NCI-H2081 (cell line): ENCODE measurements around the gene KIRREL2.
"Not testable (repeated sequence)": the region's sequence is repeated elsewhere in the genome, so short reads cannot be mapped to it uniquely, and the experiment has no call there.

ENCODE experiments used
- DNase-seq, 2 experiments: peaks; one replicate each; lab custom pipeline; 2025; lab: John Stamatoyannopoulos, UW

KIRREL2 gene

DNA sequence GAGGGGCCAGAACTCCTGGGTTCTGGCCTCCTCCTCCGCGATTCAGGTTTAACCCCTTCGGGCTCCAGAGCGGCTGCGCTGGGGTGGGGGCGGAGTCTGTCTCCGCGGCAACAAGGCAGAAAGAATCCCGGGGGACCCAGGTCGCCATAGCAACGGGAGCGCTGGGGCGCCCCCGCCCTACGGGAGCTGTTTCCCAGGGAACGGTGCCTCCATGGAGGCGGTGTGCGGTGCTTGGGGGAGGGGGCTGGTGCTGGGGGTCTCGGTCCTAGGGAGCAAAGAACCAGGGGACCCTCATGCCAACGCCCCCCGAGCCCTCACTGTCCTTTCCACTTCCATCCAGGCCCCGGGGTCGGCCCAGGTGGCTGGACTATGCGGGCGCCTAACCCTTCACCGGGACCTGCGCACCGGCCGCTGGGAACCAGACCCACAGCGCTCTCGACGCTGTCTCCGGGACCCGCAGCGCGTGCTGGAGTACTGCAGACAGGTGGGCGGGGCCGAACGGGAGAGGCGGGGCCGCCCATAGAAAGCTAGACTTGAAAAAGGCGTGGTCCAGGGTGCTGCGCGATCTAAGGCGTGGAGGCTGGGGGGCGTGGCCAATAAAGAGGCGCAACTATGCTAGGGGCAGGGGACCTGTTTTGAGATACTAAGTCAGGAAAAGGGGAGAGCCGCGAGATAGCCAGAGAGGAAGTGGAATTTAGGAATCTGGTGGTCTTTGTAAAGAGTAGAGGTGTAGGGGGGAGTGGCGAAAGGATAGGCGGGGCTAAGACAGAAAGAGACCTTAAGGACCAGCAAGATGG is 12.8 kb downstream of the KIRREL2 start:
- peak; percentile 86 to 87 for DNase-seq

DNA sequence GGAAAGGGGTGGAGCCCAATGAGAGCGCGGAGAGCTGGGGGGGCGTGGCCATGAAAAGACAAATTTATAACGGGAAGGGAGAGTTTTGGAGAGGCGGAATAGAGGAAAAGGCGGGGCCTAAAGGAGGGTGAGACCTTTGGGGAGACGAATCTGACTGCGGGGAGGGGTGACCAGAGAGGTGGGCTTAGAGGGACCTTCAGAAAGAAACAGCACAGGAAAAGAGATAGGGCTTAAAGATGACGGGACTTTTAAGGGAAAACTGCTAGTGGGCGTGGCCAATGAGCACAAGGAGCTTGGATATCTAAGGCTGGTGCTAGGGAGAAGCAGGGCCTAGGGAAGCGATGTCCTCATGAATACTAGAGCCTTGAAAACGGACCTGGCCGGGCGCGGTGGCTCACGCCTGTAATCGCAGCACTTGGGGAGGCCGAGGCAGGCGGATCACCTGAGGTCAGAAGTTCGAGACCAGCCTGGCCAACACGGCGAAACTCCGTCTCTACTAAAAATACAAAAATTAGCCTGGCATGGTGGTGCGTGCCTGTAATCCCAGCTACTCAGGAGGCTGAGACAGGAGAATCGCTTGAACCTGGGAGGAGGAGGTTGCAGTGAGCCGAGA is 13.5 kb downstream of the KIRREL2 start:
- DNase-seq: not testable (repeated sequence)

DNA sequence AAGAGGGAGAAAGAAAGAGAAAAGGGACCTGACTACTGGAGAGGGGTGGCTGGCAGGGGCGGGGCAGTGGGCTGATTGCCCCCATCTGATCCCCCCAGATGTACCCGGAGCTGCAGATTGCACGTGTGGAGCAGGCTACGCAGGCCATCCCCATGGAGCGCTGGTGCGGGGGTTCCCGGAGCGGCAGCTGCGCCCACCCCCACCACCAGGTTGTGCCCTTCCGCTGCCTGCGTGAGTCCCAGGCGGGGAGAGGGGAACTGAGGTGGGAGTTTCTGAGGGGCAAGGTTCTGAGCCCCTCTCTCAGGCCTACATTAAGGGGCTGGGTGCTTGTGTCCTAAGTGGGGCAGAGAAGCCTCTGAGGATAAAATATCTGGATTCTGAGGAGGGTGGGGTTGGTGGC is 14.1 kb downstream of the KIRREL2 start:
- DNase-seq: no peak

DNA sequence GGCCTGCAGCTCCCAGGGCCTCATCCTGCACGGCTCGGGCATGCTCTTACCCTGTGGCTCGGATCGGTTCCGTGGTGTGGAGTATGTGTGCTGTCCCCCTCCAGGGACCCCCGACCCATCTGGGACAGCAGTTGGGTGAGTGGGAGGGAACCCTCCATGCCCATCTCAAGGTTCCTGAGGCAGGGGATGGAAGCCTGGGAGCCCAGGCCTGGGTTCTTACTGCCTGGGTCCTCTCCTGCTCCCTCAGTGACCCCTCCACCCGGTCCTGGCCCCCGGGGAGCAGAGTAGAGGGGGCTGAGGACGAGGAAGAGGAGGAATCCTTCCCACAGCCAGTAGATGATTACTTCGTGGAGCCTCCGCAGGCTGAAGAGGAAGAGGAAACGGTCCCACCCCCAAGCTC is 14.9 kb downstream of the KIRREL2 start:
- no peak for DNase-seq

- DNase-seq: no peak
These were observed 15.5 kb downstream of the KIRREL2 start for GRCh38 chr19:35872180-35872579.

DNA sequence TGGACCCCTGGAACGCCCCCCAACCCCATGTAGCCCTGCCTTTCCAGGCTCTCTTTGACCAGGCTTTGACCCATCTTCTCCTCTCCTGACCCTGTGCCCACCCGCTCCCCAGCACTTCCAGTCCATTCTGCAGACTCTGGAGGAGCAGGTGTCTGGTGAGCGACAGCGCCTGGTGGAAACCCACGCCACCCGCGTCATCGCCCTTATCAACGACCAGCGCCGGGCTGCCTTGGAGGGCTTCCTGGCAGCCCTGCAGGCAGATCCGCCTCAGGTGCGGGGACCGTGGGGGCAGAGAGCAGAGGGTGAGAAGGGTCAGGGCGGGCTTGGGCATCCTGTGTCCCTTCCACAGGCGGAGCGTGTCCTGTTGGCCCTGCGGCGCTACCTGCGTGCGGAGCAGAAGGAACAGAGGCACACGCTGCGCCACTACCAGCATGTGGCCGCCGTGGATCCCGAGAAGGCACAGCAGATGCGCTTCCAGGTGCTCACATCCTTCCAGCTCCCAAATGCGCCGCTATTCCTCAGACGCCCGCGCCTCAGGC is 17.8 kb downstream of the KIRREL2 start:
- no peak for DNase-seq

DNA sequence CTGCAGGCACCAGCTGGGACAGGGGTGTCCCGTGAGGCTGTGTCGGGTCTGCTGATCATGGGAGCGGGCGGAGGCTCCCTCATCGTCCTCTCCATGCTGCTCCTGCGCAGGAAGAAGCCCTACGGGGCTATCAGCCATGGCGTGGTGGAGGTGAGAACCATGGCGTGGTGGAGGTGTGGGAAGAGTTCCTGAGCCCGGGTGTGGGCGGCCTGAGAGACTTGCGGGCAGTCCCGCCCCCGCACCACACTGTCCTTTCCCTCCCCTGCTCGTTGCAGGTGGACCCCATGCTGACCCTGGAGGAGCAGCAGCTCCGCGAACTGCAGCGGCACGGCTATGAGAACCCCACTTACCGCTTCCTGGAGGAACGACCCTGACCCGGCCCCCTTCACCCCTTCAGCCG is 22.4 kb downstream of the KIRREL2 start:
- DNase-seq: no peak

DNA sequence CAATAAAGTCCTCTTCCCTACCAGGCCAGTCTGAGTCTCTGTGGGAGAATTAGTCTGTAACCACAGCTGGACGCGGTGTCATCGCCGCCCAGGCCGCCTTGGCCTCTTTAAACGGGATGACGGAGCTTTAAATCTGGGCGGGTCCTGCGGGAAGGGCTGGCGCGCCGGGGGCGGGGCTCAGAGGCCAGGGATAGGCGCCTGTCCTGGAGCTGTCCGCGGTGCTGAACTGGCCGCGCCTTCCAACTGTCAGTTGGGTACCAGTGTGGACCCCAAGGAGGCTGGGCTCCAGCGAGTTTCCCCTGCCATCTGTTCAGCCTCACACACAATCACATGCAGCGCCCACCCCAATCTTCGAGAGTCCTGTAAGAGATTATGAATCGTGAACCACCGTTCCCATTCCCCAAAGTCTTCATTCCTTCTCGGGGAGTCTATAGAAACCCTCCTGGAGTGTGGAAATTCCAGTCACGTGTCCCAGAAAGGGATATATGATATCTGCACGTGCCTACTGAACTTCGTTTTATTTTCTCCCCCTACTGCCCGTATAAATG is 23.1 kb downstream of the KIRREL2 start:
- DNase-seq: peak; percentile 14 to 36

DNA sequence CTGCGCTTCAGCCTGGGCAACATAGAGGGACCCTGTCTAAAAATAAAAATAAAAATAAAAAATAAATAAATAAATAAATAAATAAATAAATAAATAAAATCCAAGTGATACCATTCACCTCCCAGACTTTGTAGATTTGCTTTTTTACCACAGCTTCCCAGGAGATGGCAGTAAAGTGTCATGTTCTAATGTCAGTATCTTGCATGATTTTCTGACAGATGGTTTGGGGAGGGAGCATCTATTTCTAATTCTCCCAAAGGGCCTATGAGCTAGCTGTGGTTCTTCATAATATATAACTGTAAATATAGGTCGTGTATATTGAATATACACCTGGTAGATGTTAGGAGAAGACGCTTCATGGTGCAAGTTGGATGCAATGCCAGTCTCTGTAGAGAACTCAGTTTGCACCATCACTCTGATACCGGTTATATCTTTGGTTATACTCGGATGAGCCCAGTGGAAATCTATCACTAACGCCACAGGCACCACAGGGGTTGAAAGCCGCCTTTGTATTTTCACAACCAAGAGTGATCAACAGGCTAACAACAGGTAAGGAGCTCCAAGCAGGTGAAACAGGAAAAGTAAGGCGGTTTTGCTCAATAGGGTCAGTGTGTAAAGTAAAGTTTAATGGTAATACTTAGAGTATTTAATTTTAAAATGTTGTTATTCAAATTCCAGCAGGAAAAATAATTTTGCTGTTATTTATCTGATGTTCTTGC is 25.6 kb downstream of the KIRREL2 start:
- DNase-seq: peak; percentile 60 to 65

DNA sequence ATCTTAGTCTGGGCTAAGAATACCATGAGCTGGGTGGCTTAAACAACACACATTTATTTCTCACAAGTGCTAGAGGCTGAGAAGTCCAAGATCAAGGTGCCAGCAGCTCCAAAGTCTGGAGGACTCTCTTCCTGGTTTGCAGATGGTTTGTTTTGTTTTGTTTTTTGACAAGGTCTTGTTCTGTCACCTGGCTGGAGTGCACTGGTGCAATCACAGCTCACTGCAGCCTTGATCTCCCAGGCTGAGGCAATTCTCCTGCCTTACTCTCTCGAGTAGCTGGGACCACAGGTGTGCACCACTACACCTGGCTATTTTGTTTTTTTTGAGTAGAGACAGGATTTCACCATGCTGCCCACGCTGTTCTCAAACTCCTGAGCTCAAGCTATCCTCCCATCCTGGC is 27.2 kb downstream of the KIRREL2 start:
- no peak for DNase-seq

DNA sequence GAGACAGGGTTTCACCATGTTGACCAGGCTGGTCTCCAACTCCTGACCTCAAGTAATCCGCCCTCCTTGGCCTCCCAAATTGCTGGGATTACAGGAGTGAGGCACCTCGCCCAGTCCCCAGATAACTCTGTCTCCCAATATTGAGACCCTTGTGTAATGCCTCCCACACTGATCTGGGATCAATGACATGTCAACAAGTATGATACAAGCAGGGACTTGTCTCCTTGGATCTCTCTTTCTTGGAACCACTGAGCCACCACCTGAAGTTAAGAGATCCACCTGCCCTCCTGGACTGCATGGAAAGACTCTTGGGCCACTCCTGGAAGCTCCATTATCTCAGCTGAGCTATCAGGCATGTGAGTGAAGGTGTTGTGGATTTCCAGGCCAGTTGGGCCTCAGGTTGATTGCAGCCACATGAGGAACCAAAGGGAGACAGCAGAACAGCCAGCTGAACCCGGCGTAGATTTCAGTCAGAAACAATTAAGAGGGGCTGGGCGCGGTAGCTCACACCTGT is 28.6 kb downstream of the KIRREL2 start:
- no peak for DNase-seq

DNA sequence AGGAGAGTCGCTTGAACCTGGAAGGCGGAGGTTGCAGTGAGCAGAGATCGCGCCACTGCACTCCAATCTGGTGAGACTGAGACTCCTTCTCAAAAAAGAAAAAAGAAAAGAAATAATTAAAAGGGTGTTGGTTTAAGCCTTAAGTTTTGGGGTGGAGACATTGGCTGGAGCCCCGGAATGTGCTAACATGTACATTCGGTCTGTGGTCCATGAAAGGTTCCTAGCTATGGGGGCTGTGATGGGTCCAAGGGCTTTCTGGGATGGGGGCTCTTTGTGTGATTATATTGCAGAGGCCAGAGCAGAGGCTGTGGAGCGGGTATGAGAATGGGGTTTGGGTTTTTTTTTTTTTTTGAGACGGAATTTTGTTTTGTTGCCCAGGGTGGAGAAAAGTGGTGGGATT is 29.2 kb downstream of the KIRREL2 start:
- DNase-seq: no peak

- no peak for DNase-seq
These were observed 30.5 kb downstream of the KIRREL2 start for GRCh38 chr19:35887197-35887596.

DNA sequence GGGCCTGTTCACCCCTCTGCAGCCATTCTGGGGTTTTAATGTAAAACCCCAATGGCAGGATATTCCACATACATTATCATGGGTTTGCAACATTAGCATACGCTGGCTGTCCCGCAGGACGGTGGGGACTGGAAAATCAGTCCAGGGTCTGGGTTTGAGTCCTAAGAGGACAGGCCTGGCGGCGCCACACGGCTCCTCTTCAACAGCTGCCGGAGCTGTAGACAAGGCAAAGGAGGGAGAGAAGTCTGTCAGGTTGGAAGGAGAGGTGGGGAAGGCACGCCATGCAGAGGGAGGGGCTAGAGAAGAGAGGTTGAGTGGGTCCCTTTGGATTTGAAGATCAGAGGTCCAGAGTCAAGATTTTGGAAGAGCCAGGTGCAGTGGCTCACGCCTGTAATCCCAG is 31.7 kb downstream of the KIRREL2 start:
- no peak for DNase-seq

DNA sequence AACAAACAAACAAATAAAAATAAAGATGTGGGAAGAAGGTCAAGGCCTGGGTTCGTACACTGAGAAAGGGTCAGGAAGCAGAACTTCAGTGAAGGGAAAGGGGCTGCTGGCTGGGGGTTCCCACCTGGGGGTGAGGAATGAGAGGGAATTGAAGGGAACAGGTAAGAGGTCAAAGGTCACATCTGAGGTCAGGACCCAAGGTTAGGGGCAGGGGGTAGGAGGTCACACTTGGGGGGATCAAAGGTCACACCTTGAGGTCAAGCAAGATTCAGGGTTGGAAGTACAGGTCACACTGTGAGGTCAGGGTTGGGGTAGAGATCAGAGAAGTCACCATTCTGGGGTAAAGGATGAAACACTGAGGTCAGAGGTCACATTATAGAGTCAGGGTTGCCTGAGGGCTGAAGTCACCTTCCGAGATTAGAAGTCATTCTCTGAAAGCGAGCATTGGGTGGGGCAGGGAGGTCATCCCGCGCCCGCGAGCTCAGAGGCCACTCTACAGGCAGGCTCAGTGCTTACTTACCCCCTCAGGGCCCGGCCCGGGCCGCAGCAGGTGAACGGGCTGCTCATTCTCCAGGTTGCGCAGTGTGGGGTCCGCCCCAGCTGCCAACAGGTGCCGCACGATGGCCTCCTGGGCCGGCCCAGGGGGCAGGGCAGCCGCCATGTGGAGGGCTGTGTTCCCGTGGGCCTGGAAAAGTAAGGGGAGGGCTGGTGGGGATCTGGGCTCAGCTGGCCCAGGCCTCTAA is 32.8 kb downstream of the KIRREL2 start:
- DNase-seq: no peak

- no peak for DNase-seq
These were observed 33.5 kb downstream of the KIRREL2 start for GRCh38 chr19:35890113-35890650.

GRCh38 chr19:35891819-35892218 is 35.1 kb downstream of the KIRREL2 start:
- DNase-seq: not testable (repeated sequence)

DNA sequence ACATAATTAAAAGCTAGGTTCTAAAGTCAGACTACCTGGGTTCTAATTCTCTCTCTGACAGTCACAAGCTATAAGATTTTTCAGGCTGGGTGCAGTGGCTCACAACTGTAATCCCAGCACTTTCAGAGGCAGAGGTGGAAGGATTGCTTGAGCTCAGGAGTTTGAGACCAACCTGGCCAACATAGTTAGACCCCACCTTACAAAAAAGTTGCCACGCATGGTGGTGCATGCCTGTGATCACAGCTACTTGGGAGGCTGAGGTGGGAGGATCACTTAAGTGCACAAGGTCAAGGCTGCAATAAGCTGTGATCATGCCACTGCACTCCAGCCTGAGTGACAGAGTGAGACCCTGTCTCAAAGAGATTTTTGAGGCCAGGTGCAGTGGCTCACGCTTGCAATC is 37.6 kb downstream of the KIRREL2 start:
- no peak for DNase-seq

- DNase-seq: no peak
These were observed 39.4 kb downstream of the KIRREL2 start for GRCh38 chr19:35895911-35896642.

DNA sequence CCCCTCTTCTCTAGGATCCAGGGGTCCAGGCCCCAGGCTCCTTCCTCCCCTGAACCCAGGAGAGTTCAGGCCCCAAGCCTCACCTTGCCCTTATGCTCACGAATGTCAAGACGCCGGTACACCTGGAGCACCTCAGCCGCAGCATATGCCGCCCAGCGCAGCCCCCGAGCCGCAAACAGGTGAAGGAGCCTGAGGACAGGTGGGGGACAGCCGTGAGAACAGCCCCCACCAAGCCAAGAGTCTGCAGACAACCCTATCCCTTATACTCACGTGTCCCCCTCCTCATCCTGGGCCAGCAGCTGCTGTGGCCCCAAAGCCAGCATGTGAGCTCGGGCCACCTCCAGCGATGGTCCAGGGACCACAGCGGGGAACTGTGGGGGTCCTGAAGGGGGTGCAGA is 39.9 kb downstream of the KIRREL2 start:
- DNase-seq: no peak
